Erythroblast (primary cell): Measurements from ENCODE around the gene TTC13.

Source experiments
- GATA1 ChIP-seq: IDR thresholded peaks from 2 replicates; pipeline ENCODE4 v1.6.1; 2011; ENCODE audit warnings: low read depth, mild to moderate bottlenecking, control low read depth, low read length, moderate library complexity
- POLR2A ChIP-seq: IDR thresholded peaks from 2 replicates; pipeline ENCODE4 v1.6.1; 2011; ENCODE audit warnings: mild to moderate bottlenecking, low read length

GRCh38 chr1:230922620-230923019 is 56.0 kb downstream of the TTC13 start:
- TF ChIP-seq POLR2A (no peak), GATA1 (no peak)
